Breast epithelium (tissue), 3 donors: ENCODE data around the gene ZSCAN32.

Experiments
- POLR2A ChIP-seq: fragments of 450-650 bp; IDR thresholded peaks from one replicate; pipeline ENCODE4 v1.6.1; 2016; ENCODE audit warnings: antibody characterized with exemption, mild to moderate bottlenecking, moderate library complexity
- POLR2AphosphoS5 ChIP-seq, 3 donors: sonication (generic); formaldehyde crosslinking; IDR thresholded peaks; one replicate each; pipeline ENCODE4 v1.6.1; 2017; ENCODE audit warnings: antibody characterized with exemption in 3 of 3
- TF ChIP-seq, protein P1 (sequence below), 3 donors: fragments of 450-650 bp; IDR thresholded peaks; one replicate each; pipeline ENCODE4 v1.5.1; 2016 to 2017; ENCODE audit warnings: antibody characterized with exemption in 3 of 3, mild to moderate bottlenecking in 3 of 3, moderate library complexity in 3 of 3

DNA sequence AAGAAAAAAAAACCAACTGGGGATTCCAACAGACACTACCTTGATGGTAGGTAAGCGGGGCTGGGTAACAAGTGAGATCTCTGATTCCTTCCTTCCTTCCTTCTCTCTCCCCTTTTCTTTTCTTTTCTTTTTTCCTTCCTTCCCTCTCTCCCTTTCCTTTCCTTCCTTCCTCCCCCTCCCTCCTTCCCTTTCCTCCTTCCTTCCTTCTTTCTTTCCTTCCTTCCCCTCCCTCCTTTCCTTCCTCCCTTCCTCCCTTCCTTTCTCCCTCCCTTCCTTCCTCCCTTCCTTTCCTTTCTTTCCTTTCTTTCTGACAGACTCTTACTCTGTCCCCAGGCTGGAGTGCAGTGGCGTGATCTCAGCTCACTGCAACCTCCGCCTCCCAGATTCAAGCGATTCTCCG, 25.1 kb downstream of the ZSCAN32 start:
- TF ChIP-seq, protein P1, sequence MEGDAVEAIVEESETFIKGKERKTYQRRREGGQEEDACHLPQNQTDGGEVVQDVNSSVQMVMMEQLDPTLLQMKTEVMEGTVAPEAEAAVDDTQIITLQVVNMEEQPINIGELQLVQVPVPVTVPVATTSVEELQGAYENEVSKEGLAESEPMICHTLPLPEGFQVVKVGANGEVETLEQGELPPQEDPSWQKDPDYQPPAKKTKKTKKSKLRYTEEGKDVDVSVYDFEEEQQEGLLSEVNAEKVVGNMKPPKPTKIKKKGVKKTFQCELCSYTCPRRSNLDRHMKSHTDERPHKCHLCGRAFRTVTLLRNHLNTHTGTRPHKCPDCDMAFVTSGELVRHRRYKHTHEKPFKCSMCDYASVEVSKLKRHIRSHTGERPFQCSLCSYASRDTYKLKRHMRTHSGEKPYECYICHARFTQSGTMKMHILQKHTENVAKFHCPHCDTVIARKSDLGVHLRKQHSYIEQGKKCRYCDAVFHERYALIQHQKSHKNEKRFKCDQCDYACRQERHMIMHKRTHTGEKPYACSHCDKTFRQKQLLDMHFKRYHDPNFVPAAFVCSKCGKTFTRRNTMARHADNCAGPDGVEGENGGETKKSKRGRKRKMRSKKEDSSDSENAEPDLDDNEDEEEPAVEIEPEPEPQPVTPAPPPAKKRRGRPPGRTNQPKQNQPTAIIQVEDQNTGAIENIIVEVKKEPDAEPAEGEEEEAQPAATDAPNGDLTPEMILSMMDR (IDR thresholded peaks at IDR 0.05) = no peak
- TF ChIP-seq POLR2A (no peak), POLR2AphosphoS5 (IDR thresholded peaks at IDR 0.05) (no peak)
